GM12874 (cell line): ENCODE data around the gene FGFR3.

ENCODE experiments used
- CTCF ChIP-seq: IDR thresholded peaks from 2 replicates; pipeline ENCODE4 v1.5.1; 2011; ENCODE audit warnings: low read depth, mild to moderate bottlenecking, control low read depth, low read length, moderate library complexity; ENCODE audit not compliant: insufficient read depth

FGFR3 gene

GRCh38 chr4:1836650-1837049, 43.6 kb downstream of the FGFR3 start:
- no peak for TF ChIP-seq CTCF

DNA sequence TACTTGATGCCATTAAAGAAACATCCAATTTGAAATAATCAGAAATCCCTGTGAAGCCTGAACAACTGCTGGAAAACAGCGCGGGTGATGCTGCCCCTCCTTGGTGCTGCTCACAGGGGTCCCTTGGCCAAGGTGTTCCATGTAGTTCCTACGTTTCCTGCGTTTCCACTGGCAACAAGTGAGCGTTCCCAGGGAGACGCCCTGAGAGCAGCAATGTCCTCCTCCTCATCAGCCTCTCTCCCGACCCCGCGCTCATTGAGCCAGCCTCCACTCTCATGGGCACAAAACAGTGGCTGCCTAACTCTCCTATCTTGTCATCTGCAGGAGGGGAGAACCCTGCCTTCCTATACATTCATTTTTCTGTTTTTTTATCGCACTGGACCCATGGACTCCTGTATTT, 44.0 kb downstream of the FGFR3 start:
- no peak for TF ChIP-seq CTCF

DNA sequence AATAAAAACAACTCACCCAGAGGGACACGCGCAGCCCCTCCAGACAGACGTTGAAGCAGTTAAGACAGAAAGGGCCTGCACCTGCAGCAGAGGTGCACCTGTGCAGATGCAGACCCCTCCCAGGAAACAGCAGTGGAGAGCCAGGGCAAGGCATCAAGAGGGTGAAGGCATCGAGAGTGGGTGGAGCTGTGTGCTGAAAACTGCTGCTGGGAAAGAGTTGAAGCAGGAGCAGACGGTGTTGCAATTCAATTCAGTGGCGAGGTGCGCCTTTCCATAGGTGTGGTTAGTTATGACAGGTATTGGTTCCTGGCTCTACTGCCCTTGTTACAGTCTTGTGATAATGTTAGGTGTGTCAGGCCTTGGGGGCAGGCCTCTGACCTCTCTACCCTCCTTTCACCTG, 46.2 kb downstream of the FGFR3 start:
- TF ChIP-seq CTCF: no peak

- TF ChIP-seq CTCF: no peak
These were observed 48.3 kb downstream of the FGFR3 start for GRCh38 chr4:1841201-1841886.

- no peak for TF ChIP-seq CTCF
These were observed 48.8 kb downstream of the FGFR3 start for GRCh38 chr4:1841887-1842210.

DNA sequence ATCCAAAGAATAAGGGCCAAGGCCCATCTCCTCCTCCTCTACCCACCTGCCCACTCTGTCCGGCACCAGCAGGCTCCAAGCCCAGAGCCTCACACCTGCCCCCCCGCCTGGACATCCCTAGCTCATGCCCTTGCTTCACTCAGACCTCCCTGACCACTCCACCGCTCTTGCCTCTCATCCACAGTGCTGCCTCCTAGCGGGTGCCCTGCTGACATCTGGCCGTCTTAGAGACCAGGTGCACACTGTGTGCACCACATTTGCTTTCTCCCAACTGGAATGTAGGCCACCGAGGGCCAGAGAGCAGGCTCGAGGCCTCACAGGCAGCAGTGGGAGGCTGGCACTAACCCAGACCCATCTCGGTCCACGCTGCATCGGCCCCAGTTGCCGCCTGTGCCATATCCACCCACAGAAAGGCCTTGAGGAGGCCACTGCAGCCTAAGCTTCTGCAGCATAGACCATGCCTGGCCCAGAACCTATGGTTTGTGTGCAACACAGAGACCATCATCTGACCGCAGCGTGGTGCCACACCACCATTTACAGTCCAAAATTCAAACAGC, 49.3 kb downstream of the FGFR3 start:
- TF ChIP-seq CTCF: no peak

DNA sequence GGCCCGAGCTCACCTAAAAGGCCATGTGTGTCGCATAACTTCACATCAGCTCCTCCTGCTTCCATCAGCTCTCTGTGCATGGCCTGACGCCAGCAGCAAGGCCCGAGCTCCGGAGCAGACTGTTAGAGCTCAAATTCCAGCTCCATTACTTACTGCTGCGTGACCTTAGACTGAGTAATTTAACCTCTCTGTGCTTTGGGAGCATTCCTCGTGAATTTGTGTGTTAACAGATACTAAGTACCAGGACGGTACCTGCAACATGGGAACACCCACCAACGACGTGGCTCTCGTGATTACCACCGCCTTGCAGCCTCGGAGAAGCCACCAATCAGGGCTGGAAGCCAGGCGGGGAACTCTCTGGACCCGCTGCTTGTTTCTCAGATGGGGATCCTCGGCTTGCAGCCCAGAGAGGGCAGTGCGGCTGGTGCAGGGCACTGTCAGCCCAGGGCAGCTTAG, 49.9 kb downstream of the FGFR3 start:
- TF ChIP-seq CTCF: no peak
